IPS DF 6.9 (cell line): ENCODE data around the gene WDR54.

Experiments
- DNase-seq: peaks from one replicate; pipeline ENCODE4 v3.0.0-alpha.2; 2013; ENCODE audit warnings: low read depth, low spot score
- H3K27ac ChIP-seq: one replicate; pipeline ENCODE4 v1.5.1; 2013; ENCODE audit warnings: low read length, control low read depth
- H3K27me3 ChIP-seq: 2 replicates; pipeline ENCODE4 v1.6.1; 2013; ENCODE audit warnings: mild to moderate bottlenecking, low read length; ENCODE audit not compliant: control insufficient read depth, insufficient read depth
- H3K36me3 ChIP-seq: 2 replicates; pipeline ENCODE4 v1.6.1; 2013; ENCODE audit warnings: low read length; ENCODE audit not compliant: control insufficient read depth, insufficient read depth
- H3K4me1 ChIP-seq: 2 replicates; pipeline ENCODE4 v1.6.1; 2013; ENCODE audit warnings: low read length; ENCODE audit not compliant: control insufficient read depth, insufficient read depth
- H3K4me3 ChIP-seq: 2 replicates; pipeline ENCODE4 v1.5.1; 2013; ENCODE audit warnings: mild to moderate bottlenecking, low read length
- H3K9me3 ChIP-seq: 2 replicates; pipeline ENCODE4 v1.6.1; 2013; ENCODE audit warnings: low read length, inconsistent platforms; ENCODE audit not compliant: control insufficient read depth, insufficient read depth
- WGBS: extraction: QIAGEN DNeasy Blood & Tissue Kit; methylation state at CpG from one replicate; pipeline ENCODE4 v1.1.7; 2013; ENCODE audit warnings: mixed read lengths, missing lambda C conversion rate; ENCODE audit not compliant: insufficient read length, insufficient coverage; 5-methylcytosine and 5-hydroxymethylcytosine counted together

The WDR54 gene

DNA sequence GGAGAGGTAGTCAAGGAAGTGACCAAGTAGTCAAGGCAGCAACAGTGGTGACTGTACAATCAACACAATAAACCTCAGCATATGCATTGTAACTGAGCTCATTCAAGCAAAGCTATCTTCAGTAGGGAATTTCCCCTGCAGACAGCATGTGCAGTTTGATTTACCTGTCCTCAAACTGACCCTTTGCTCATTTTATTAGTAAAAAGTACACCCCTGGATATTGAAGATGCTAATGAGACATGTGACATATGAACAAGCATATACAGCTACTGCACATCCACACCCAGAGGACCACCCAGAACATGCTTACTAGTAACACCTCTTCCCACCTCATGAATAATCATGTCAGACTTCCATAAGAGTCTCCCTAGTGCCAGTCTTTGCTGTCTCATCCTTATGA lies 15.5 kb upstream of the WDR54 start:
- DNase-seq = no peak
- Histone ChIP-seq H3K27me3 (no peaks in the 10 kb centered on the region), H3K9me3 (no peaks in the 10 kb centered on the region), H3K27ac (no peak overlapping the region), H3K4me3 (no peak overlapping the region), H3K36me3 (no peaks in the 10 kb centered on the region), H3K4me1 (no peaks in the 10 kb centered on the region)

DNA sequence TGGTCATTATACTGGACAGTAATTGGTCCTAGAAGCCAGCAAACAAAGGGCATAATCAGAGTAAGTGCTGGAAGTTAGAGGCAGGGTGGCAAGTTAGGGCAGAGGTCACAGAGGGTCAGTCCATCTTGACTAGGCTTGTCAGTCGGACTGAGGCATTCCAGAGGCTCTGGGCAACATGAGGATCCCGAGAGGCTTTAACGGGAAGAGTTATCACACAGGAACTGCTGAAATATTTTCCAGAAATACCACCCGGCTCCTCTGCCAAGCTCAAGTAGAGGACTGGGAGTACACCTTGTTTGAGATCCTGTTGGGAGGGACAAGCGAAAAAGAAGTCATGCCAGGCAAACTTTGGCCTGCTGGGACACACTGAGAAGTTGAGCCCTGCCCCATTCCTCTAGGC lies 13.8 kb upstream of the WDR54 start:
- H3K4me3 ChIP-seq = no peak overlapping the region
- no peaks in the 10 kb centered on the region for H3K36me3 ChIP-seq
- DNase-seq = no peak
- H3K27ac ChIP-seq = no peak overlapping the region
- no peaks in the 10 kb centered on the region for H3K4me1 ChIP-seq
- no peaks in the 10 kb centered on the region for H3K27me3 ChIP-seq
- no CpG with 5 or more reads among the region's 5 CpGs for WGBS
- no peaks in the 10 kb centered on the region for H3K9me3 ChIP-seq

DNA sequence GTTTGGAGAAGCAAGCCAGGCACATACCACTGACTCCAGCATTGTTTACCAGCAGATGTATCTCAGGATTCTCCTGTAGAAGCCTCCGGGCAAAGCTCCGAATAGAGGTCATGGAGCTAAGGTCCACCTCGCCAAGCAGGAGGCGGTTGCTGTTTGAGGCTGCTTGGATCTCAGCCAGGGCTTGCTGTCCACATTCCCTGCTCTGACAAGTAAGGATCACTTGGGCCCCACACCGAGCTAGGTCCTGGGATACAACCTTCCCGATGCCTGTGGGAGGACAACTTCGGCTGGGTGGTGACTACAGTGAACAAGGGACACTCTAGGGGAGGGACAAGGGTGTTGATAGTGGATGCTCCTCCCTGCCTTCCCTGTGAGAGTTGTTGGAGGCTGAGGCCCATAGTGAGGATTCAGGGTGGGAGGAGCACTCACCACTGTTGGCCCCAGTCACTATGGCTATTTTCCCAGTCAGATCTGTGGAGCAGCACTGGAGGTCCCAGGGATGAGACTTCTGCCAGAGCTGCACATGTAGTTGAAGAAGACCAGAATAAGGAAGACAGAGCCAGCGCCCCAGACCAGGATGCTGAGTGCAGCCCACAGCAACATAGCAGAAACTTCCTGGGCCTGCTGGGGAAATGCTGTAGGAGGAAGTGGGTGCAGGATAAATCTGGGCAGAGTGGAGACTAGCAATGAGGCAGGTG lies 8.4 kb upstream of the WDR54 start:
- no peaks in the 10 kb centered on the region for H3K4me1 ChIP-seq
- no peaks in the 10 kb centered on the region for H3K9me3 ChIP-seq
- no peaks in the 10 kb centered on the region for H3K36me3 ChIP-seq
- H3K4me3 ChIP-seq = no peak overlapping the region
- H3K27me3 ChIP-seq = no peaks in the 10 kb centered on the region
- DNase-seq = no peak
- no CpG with 5 or more reads among the region's 8 CpGs for WGBS
- no peak overlapping the region for H3K27ac ChIP-seq

DNA sequence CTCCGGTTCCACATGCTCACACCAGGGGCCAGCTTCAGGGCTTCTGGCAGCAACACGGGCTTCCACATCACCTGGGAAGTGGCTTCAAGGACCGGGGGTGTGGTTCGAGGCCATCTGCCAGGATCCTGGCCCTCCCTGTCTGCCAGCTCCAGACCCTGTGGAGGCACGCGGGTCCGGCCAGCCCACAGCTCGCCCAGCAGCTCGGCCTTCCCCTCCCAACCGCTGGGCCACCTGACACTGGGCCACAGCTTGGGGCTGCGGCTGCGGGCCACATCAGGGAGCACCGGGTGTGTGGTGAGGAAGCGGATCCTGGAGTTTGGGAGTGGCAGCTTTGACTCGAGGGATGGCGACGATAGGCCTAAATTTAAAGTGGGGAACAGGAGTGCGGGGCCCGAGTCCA lies 7.1 kb upstream of the WDR54 start:
- no peaks in the 10 kb centered on the region for H3K9me3 ChIP-seq
- H3K4me1 ChIP-seq = no peaks in the 10 kb centered on the region
- H3K27ac ChIP-seq = no peak overlapping the region
- no peaks in the 10 kb centered on the region for H3K27me3 ChIP-seq
- H3K4me3 ChIP-seq = no peak overlapping the region
- DNase-seq = no peak
- WGBS = no CpG with 5 or more reads among the region's 19 CpGs
- H3K36me3 ChIP-seq = no peaks in the 10 kb centered on the region

DNA sequence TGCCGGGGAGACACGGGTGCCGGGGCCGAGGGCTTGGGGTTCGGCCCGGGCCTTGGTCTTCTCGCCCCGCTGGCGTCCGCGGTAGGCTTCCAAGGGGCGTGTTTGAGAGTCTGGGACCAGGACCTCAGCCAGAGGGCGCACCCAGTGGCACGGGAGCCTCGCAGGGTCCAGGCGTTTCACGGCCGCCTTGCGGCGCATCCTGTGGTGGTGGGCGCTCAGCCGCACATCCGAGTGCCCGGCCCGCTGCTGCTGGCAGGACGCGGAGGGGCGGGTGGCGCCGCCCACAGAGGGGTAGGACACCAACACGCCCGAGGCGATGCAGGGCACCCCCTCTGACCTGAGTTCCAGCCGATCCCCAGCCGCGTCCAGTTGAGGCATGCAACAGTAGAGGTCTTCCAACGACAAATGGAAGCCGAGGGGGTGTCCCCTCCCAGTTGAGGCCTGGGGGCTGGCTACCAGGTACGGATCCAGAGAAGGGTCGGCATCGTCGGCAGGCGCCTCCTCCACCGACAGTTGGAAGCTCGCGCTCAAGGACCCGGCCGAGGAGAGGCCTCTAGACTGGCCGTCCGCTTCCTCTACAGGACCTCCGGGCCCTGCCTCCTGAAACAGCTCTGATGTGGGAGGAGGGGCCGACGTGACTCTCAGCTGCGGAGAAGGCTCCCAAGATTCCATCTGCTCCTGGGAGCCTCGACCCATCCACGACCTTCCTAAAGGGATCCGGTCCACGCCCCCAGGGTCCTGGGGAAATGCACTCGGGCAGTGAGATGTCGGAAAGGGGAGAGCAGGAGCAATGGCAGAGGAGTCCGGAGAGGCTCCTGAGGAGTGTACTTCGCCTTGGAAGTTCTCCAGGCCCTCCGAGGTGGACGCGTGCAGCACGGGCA lies 6.4 kb upstream of the WDR54 start:
- Histone ChIP-seq H3K4me1 (no peaks in the 10 kb centered on the region), H3K36me3 (no peaks in the 10 kb centered on the region), H3K9me3 (no peaks in the 10 kb centered on the region), H3K27ac (no peak overlapping the region), H3K4me3 (no peak overlapping the region), H3K27me3 (no peaks in the 10 kb centered on the region)
- no CpG with 5 or more reads among the region's 66 CpGs for whole genome bisulfite sequencing
- DNase-seq = no peak

DNA sequence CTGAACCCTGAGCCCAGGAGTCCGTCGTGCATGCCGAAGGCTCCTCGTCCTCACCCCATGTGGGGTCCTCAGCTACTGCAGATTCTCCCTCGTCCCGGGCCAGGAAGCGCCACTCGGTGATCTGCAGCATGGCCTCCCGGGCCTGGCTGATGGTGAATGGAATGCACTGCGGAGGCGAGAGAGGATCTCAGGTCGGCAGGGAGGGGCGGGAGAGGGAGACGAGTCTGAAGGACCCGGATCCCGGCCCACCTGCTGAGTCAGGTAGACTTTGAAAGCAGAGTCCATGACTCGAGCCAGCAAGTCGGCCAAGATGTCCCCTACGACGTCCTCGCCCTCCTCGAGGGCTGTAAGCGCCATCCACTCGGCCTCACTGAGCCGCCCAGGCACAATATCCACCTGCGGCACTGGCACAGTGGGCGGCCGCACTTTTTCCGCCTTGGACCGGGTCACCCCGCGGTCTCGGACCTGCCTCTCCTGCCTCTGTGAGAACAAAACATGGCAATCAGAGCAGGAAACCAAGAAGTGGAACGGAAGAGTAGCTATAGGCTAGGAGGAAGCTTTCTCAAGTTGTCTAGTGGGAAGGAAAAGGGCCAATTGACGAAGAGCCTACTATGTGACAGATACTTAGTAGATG lies 5.7 kb upstream of the WDR54 start:
- DNase-seq = no peak
- no peak overlapping the region for H3K27ac ChIP-seq
- no peak overlapping the region for H3K4me3 ChIP-seq
- H3K9me3 ChIP-seq = no peaks in the 10 kb centered on the region
- H3K27me3 ChIP-seq = no peaks in the 10 kb centered on the region
- no CpG with 5 or more reads among the region's 35 CpGs for WGBS
- H3K36me3 ChIP-seq = no peaks in the 10 kb centered on the region
- H3K4me1 ChIP-seq = no peaks in the 10 kb centered on the region

DNA sequence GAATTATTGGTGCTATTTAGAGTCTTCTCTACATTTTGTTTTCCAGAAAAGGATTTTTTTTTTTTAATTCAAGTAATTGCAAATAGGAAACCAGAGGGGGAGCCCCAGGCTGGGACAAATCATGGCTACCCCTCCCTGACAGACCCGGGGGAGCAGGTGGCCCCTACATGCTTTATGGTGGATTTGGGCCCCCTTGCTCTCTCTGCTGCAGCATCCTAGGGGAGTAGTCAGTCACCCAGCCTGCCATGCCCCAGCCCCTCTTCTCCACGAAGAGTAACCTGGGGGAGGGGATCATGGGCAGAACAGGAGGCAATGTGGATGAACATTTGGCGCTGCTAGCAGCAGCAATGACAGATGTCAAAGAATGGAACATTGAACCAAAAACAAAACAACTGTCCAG lies 4.8 kb upstream of the WDR54 start:
- Histone ChIP-seq H3K4me3 (no peak overlapping the region), H3K36me3 (no peaks in the 10 kb centered on the region), H3K9me3 (no peaks in the 10 kb centered on the region), H3K27ac (no peak overlapping the region), H3K4me1 (no peaks in the 10 kb centered on the region), H3K27me3 (no peaks in the 10 kb centered on the region)
- no peak for DNase-seq
- WGBS = no CpG with 5 or more reads among the region's 3 CpGs

DNA sequence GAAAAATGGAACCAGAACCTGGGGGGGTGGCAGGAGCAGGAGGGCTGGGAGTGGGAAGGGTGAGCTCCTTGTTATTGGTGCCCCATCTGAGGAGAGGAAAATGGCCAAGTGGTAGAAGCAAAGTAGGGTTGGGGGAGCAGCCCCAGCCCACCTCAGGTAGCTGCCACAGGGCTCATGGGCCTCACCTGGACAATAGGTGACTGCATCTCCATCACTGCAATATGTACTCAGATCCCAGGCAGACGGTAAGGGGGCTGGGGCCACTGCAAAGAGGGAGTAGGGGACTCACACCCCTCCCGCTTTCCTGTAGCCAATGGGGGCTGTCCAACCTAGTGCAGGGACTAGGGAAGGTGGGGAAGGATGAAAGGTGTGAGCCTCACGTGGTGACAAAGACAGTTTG lies 4.3 kb upstream of the WDR54 start:
- WGBS = no CpG with 5 or more reads among the region's 3 CpGs
- Histone ChIP-seq H3K27me3 (no peaks in the 10 kb centered on the region), H3K4me1 (no peaks in the 10 kb centered on the region), H3K4me3 (no peak overlapping the region), H3K36me3 (no peaks in the 10 kb centered on the region), H3K9me3 (no peaks in the 10 kb centered on the region), H3K27ac (no peak overlapping the region)
- DNase-seq = no peak

DNA sequence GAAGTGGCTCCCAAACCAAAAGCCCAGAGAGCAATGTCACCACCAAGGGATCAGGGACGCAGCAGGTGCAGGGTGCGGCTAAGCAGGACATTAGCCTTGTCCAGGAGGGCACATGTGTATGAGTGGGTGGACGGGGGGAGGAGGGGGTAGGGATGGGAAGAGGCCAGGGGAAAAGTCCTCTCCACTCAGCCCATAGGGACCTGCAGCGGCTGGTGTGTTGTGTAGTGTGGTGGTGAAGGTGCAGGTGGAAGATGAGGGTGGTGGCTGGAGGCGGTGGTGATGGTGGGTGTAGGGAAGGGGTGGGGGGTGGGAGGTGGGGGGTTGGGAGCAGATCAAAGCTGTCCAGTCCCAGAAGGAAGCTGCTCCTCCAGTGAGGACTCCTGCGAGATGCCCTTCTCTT lies 3.8 kb upstream of the WDR54 start:
- Histone ChIP-seq H3K36me3 (no peaks in the 10 kb centered on the region), H3K27me3 (no peaks in the 10 kb centered on the region), H3K9me3 (no peaks in the 10 kb centered on the region), H3K4me3 (no peak overlapping the region), H3K27ac (no peak overlapping the region), H3K4me1 (no peaks in the 10 kb centered on the region)
- no peak for DNase-seq
- no CpG with 5 or more reads among the region's 6 CpGs for WGBS

DNA sequence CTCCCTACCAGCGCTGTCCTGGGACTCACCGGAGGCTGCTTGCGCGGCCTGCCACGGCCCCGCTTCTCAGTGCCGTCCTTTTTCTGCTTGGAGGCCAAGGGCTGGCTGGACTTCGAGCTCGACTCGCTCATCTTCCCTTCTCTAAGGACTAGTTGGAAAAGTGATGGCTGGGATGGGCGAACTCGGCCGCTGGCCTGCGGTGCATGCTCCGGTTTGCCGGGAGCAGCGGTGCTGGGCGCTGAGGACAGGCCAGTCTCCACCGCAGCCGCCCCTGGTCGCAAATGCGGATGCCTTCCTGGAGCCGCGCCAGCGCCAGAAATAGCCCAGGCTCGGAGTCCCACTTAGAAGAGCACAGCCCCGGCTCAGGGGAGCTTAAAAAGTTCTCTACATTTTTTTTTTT lies 3.2 kb upstream of the WDR54 start:
- Histone ChIP-seq H3K27me3 (no peaks in the 10 kb centered on the region), H3K4me1 (no peaks in the 10 kb centered on the region), H3K27ac (no peak overlapping the region), H3K4me3 (no peak overlapping the region), H3K36me3 (no peaks in the 10 kb centered on the region), H3K9me3 (no peaks in the 10 kb centered on the region)
- WGBS = no CpG with 5 or more reads among the region's 27 CpGs
- no peak for DNase-seq
